ENCODE results near the gene TOMM40. TPM values are rescaled to one million over a fixed set of nuclear protein-coding genes. Genes with fewer than 3 reads are reported as not detected.
"Not testable (repeated sequence)": the region's sequence is repeated elsewhere in the genome, so short reads cannot be mapped to it uniquely, and the experiment has no call there.

TOMM40 gene
- total and polyA plus RNA-seq, 9 of the 15 experiments (the other 6 are each of a cell fraction or from before 2014, with no cell fraction given) = 0.89 to 290 (median 160) TPM

DNA sequence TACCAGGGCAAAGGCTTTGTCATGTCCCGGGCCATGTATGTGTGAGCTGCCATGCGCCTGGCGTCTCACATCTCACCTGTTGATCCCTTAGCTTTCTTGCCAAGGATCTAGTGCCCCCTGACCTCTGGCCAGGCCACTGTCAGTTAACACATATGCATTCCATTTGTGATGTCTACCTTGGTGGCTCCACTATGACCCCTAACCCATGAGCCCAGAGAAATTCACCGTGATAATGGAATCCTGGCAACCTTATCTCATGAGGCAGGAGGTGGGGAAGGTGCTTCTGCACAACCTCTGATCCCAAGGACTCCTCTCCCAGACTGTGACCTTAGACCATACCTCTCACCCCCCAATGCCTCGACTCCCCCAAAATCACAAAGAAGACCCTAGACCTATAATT lies 2.7 kb upstream of the TOMM40 start:
- ATAC-seq; H2AFZ ChIP-seq (ENCODE audit: low read depth, low read length); H3K9me1 ChIP-seq (ENCODE audit: control insufficient read depth, insufficient read depth, low read length); H3K4me3 ChIP-seq; FAIRE-seq; in situ Hi-C loops (cut with MboI); DNase-seq (ENCODE audit: extremely low read depth in 1 of 4, low spot score in 3 of 4); H3K27me3 ChIP-seq (ENCODE audit: control insufficient read depth in 2 of 2, insufficient read depth in 2 of 2, low read length in 2 of 2); BruUV-seq (replicated peaks); H3K27ac ChIP-seq (ENCODE audit: extremely low read depth, low read depth, low read length); H4K20me1 ChIP-seq (replicated peaks; ENCODE audit: control insufficient read depth, insufficient read depth, low read length); intact Hi-C loops (cut with micrococcal nuclease); H3K9me3 ChIP-seq (replicated peaks; ENCODE audit: control insufficient read depth, insufficient read depth, low read depth, low read length); H3K4me2 ChIP-seq (ENCODE audit: insufficient read depth, low read length); POLR2A ChIA-PET: not testable (repeated sequence)
- CTCF ChIA-PET (ENCODE audit: low intra/inter-chr PET ratio) = interaction anchor here (0.6 kb wide), 1 partner anchor 403 kb away, joined by 4 read pairs; no protein-coding TSS in a partner anchor
- TF ChIP-seq NR2C1 (IDR thresholded peaks at IDR 0.05) (peak; percentile 68), NR2C1 (tag; IDR thresholded peaks at IDR 0.05) (peak; percentile 81)
- peaks cover 36% of the 10 kb centered on the region for H3K36me3 ChIP-seq (ENCODE audit: control insufficient read depth, insufficient read depth, low read length)
- peaks cover 17 to 27% of the 10 kb centered on the region in 2 experiments for H3K4me1 ChIP-seq (replicated peaks in 1 of 2; ENCODE audit: control insufficient read depth in 2 of 2, insufficient read depth in 2 of 2, low read length in 2 of 2)
- H3K9ac ChIP-seq (ENCODE audit: insufficient read depth in 1 of 2, low read depth in 2 of 2, low read length in 2 of 2) = peak overlapping the region in 1 of 2 experiments; percentile 20; a peak in 1 of 4 replicates
- H3K79me2 ChIP-seq (ENCODE audit: control insufficient read depth, insufficient read depth, low read length) = peaks cover 25% of the 10 kb centered on the region
- WGBS (ENCODE audit: insufficient coverage, low coverage, missing lambda C conversion rate) = 73% methylated on average over 4 of the region's 5 CpGs

- H3K4me1 ChIP-seq (replicated peaks in 1 of 2; ENCODE audit: control insufficient read depth in 2 of 2, insufficient read depth in 2 of 2, low read length in 2 of 2) = peaks cover 17 to 33% of the 10 kb centered on the region in 2 experiments
- no peaks in the 10 kb centered on the region for H3K27me3 ChIP-seq (ENCODE audit: control insufficient read depth in 2 of 2, insufficient read depth in 2 of 2, low read length in 2 of 2)
- peak overlapping the region; percentile 85 to 88 for H3K9ac ChIP-seq (ENCODE audit: insufficient read depth in 1 of 2, low read depth in 2 of 2, low read length in 2 of 2)
- WGBS (ENCODE audit: insufficient coverage, low coverage, missing lambda C conversion rate) = 48% methylated on average over 17 of the region's 17 CpGs
- peaks cover 48% of the 10 kb centered on the region for H3K36me3 ChIP-seq (ENCODE audit: control insufficient read depth, insufficient read depth, low read length)
- H3K9me3 ChIP-seq (replicated peaks; ENCODE audit: control insufficient read depth, insufficient read depth, low read depth, low read length) = no peaks in the 10 kb centered on the region; the same call in 1 of the 2 replicates
- DNase-seq (ENCODE audit: extremely low read depth in 1 of 4, low spot score in 3 of 4) (no peak), FAIRE-seq (no peak), ATAC-seq (no peak)
- H4K20me1 ChIP-seq (replicated peaks; ENCODE audit: control insufficient read depth, insufficient read depth, low read length) = 0 out of 2 replicates have a peak, but pooled peaks cover 6% of the 10 kb centered on the region
- peak overlapping the region; percentile 96 for H3K27ac ChIP-seq (ENCODE audit: extremely low read depth, low read depth, low read length)
- H3K79me2 ChIP-seq (ENCODE audit: control insufficient read depth, insufficient read depth, low read length) = peaks cover 39% of the 10 kb centered on the region
- in situ Hi-C loops (cut with MboI) = loop anchor here (10.0 kb wide), 1 partner anchor 165 kb away; no protein-coding TSS in a partner anchor
- peak overlapping the region; percentile 94 for H3K4me2 ChIP-seq (ENCODE audit: insufficient read depth, low read length)
- peak overlapping the region; percentile 88 for H2AFZ ChIP-seq (ENCODE audit: low read depth, low read length)
- peak overlapping the region; percentile 46 for H3K4me3 ChIP-seq
- ChIA-PET POLR2A (interaction anchor here (0.5 to 1.8 kb wide), 18 partner anchors 10 to 550 kb away, joined by 3 to 9 read pairs (median 4); partner anchors contain the start of gene APOE), CTCF (ENCODE audit: low intra/inter-chr PET ratio) (no interaction called here)
- H3K9me1 ChIP-seq (ENCODE audit: control insufficient read depth, insufficient read depth, low read length) = no peaks in the 10 kb centered on the region
- intact Hi-C loops (cut with micrococcal nuclease) = loop anchor here (2.0 kb wide), 2 partner anchors 25 to 45 kb away; partner anchors contain the start of gene APOC1
- TSS peak; percentile 96 for BruUV-seq (replicated peaks)
- TF ChIP-seq ZNF124 (CRISPR knock-in tag; IDR thresholded peaks at IDR 0.05) (no peak), CBX1 (IDR thresholded peaks at IDR 0.05; ENCODE audit: low read depth) (no peak), TAF15 (IDR thresholded peaks at IDR 0.05; ENCODE audit: low read depth, low read length) (no peak), HDAC1 (IDR thresholded peaks at IDR 0.05) (0 out of 4 replicates have a peak, but pooled peaks of 1 of the 2 experiments have one; percentile 44), CBFA2T2 (conservative IDR thresholded peaks at IDR 0.05) (no peak), THRAP3 (IDR thresholded peaks at IDR 0.05; ENCODE audit: borderline replicate concordance) (peak; percentile 81; the same call in 1 of the 2 replicates), LCOR (CRISPR knock-in tag; IDR thresholded peaks at IDR 0.05) (peak; percentile 20; the same call in 1 of the 2 replicates)
Observed at GRCh38 chr19:44889830-44890365, 1.2 kb upstream of the TOMM40 start.

Measured in K562 (cell line).